ENCODE results near the gene NEUROD2. TPM values are rescaled to one million over a fixed set of nuclear protein-coding genes. Genes with fewer than 3 reads are reported as not detected.

The NEUROD2 gene
- total and polyA plus RNA-seq, 2 of the 13 experiments (the other 11 are each of a cell fraction or from before 2014, with no cell fraction given): not detected

- TF ChIP-seq, protein P1, sequence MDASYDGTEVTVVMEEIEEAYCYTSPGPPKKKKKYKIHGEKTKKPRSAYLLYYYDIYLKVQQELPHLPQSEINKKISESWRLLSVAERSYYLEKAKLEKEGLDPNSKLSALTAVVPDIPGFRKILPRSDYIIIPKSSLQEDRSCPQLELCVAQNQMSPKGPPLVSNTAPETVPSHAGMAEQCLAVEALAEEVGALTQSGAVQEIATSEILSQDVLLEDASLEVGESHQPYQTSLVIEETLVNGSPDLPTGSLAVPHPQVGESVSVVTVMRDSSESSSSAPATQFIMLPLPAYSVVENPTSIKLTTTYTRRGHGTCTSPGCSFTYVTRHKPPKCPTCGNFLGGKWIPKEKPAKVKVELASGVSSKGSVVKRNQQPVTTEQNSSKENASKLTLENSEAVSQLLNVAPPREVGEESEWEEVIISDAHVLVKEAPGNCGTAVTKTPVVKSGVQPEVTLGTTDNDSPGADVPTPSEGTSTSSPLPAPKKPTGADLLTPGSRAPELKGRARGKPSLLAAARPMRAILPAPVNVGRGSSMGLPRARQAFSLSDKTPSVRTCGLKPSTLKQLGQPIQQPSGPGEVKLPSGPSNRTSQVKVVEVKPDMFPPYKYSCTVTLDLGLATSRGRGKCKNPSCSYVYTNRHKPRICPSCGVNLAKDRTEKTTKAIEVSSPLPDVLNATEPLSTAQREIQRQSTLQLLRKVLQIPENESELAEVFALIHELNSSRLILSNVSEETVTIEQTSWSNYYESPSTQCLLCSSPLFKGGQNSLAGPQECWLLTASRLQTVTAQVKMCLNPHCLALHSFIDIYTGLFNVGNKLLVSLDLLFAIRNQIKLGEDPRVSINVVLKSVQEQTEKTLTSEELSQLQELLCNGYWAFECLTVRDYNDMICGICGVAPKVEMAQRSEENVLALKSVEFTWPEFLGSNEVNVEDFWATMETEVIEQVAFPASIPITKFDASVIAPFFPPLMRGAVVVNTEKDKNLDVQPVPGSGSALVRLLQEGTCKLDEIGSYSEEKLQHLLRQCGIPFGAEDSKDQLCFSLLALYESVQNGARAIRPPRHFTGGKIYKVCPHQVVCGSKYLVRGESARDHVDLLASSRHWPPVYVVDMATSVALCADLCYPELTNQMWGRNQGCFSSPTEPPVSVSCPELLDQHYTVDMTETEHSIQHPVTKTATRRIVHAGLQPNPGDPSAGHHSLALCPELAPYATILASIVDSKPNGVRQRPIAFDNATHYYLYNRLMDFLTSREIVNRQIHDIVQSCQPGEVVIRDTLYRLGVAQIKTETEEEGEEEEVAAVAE (CRISPR knock-in tag; IDR thresholded peaks at IDR 0.05; ENCODE audit: borderline replicate concordance): peak; percentile 68; the same call in 1 of the 2 replicates
- TF ChIP-seq, protein P2, sequence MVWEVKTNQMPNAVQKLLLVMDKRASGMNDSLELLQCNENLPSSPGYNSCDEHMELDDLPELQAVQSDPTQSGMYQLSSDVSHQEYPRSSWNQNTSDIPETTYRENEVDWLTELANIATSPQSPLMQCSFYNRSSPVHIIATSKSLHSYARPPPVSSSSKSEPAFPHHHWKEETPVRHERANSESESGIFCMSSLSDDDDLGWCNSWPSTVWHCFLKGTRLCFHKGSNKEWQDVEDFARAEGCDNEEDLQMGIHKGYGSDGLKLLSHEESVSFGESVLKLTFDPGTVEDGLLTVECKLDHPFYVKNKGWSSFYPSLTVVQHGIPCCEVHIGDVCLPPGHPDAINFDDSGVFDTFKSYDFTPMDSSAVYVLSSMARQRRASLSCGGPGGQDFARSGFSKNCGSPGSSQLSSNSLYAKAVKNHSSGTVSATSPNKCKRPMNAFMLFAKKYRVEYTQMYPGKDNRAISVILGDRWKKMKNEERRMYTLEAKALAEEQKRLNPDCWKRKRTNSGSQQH (CRISPR knock-in tag; IDR thresholded peaks at IDR 0.05; ENCODE audit: low read depth): 0 out of 2 replicates have a peak, but pooled peaks have one; percentile 60
- TF ChIP-seq, protein P3, sequence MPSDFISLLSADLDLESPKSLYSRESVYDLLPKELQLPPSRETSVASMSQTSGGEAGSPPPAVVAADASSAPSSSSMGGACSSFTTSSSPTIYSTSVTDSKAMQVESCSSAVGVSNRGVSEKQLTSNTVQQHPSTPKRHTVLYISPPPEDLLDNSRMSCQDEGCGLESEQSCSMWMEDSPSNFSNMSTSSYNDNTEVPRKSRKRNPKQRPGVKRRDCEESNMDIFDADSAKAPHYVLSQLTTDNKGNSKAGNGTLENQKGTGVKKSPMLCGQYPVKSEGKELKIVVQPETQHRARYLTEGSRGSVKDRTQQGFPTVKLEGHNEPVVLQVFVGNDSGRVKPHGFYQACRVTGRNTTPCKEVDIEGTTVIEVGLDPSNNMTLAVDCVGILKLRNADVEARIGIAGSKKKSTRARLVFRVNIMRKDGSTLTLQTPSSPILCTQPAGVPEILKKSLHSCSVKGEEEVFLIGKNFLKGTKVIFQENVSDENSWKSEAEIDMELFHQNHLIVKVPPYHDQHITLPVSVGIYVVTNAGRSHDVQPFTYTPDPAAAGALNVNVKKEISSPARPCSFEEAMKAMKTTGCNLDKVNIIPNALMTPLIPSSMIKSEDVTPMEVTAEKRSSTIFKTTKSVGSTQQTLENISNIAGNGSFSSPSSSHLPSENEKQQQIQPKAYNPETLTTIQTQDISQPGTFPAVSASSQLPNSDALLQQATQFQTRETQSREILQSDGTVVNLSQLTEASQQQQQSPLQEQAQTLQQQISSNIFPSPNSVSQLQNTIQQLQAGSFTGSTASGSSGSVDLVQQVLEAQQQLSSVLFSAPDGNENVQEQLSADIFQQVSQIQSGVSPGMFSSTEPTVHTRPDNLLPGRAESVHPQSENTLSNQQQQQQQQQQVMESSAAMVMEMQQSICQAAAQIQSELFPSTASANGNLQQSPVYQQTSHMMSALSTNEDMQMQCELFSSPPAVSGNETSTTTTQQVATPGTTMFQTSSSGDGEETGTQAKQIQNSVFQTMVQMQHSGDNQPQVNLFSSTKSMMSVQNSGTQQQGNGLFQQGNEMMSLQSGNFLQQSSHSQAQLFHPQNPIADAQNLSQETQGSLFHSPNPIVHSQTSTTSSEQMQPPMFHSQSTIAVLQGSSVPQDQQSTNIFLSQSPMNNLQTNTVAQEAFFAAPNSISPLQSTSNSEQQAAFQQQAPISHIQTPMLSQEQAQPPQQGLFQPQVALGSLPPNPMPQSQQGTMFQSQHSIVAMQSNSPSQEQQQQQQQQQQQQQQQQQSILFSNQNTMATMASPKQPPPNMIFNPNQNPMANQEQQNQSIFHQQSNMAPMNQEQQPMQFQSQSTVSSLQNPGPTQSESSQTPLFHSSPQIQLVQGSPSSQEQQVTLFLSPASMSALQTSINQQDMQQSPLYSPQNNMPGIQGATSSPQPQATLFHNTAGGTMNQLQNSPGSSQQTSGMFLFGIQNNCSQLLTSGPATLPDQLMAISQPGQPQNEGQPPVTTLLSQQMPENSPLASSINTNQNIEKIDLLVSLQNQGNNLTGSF (CRISPR knock-in tag; IDR thresholded peaks at IDR 0.05): peak; percentile 82
- TF ChIP-seq CENPT (CRISPR knock-in tag; IDR thresholded peaks at IDR 0.05; ENCODE audit: low read depth) (peak; percentile 54; the same call in 1 of the 2 replicates), ZNF792 (CRISPR knock-in tag; IDR thresholded peaks at IDR 0.05) (peak; percentile 94), TAF1 (CRISPR knock-in tag; IDR thresholded peaks at IDR 0.05) (no peak), ARNT2 (CRISPR knock-in tag; IDR thresholded peaks at IDR 0.05; ENCODE audit: low read depth) (peak; percentile 70; the same call in 1 of the 2 replicates), ZSCAN30 (CRISPR knock-in tag; IDR thresholded peaks at IDR 0.05) (no peak), ZNF280D (CRISPR knock-in tag; IDR thresholded peaks at IDR 0.05) (no peak)
- TF ChIP-seq, protein P4, sequence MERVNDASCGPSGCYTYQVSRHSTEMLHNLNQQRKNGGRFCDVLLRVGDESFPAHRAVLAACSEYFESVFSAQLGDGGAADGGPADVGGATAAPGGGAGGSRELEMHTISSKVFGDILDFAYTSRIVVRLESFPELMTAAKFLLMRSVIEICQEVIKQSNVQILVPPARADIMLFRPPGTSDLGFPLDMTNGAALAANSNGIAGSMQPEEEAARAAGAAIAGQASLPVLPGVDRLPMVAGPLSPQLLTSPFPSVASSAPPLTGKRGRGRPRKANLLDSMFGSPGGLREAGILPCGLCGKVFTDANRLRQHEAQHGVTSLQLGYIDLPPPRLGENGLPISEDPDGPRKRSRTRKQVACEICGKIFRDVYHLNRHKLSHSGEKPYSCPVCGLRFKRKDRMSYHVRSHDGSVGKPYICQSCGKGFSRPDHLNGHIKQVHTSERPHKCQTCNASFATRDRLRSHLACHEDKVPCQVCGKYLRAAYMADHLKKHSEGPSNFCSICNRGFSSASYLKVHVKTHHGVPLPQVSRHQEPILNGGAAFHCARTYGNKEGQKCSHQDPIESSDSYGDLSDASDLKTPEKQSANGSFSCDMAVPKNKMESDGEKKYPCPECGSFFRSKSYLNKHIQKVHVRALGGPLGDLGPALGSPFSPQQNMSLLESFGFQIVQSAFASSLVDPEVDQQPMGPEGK (CRISPR knock-in tag; IDR thresholded peaks at IDR 0.05): no peak
Observed at GRCh38 chr17:39591958-39592954, 15.5 kb downstream of the NEUROD2 start (continued).

Measured in HepG2 (cell line).